ENCODE data around the gene RUNX3.

DNA sequence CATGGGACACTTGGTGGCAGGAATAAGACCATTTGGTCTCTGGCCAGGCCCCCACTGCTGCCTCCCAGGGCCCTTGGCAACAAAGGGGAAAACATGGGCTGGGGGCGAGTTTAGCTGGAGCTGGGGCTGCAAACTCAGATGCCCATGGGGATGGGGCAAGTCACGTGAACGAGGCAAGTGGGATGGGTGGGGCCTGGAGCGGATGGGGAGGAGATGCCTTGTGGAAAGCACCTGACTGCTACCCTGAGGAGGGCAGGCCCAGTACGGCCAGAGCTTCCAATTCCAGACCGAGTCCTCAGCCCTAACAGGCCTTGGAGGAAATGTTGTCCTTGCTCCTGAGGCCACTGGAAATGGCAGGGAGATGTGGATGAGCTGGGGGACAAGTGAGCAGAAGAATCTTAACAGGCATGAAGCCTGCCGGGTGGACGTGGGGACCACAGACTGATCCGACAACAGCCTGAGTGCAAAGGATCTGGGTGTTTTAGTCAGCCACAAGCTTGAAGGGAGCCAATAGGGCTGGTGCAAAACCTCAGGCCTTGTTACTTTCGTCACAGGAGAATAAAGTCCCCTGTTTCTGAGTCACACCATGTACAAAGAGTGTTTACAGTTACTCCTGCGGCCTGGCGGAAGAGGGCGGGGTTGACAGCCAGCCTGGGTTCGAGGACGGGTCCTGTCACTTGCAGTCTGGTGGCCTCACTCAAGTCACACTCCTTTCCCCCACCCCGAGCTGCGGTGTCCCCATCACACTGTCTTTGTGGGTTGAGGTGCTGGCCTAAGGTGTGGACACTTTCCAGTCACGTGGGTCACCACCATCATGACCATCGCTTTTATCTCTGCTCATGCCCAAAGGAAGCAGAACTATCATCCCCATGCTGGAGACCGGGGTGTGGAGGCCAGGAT, 19.1 kb downstream of the RUNX3 start:
- TF ChIP-seq, protein P1, sequence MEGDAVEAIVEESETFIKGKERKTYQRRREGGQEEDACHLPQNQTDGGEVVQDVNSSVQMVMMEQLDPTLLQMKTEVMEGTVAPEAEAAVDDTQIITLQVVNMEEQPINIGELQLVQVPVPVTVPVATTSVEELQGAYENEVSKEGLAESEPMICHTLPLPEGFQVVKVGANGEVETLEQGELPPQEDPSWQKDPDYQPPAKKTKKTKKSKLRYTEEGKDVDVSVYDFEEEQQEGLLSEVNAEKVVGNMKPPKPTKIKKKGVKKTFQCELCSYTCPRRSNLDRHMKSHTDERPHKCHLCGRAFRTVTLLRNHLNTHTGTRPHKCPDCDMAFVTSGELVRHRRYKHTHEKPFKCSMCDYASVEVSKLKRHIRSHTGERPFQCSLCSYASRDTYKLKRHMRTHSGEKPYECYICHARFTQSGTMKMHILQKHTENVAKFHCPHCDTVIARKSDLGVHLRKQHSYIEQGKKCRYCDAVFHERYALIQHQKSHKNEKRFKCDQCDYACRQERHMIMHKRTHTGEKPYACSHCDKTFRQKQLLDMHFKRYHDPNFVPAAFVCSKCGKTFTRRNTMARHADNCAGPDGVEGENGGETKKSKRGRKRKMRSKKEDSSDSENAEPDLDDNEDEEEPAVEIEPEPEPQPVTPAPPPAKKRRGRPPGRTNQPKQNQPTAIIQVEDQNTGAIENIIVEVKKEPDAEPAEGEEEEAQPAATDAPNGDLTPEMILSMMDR (conservative IDR thresholded peaks at IDR 0.05 in 1 of 2, IDR thresholded peaks at IDR 0.05 in 1 of 2; ENCODE audit: extremely low read depth in 1 of 2, insufficient read depth in 1 of 2, low read depth in 1 of 2, low read length in 2 of 2), result no peak
- TF ChIP-seq EZH2 (IDR thresholded peaks at IDR 0.05; ENCODE audit: borderline replicate concordance, low read length), result no peak

Data from mammary epithelial cell (primary cell).